AML-193 (cell line): ENCODE data around the gene MXI1.

ENCODE experiments used
- DNase-seq, 2 experiments: peaks; one replicate each; lab custom pipeline; 2025; lab: John Stamatoyannopoulos, UW

MXI1 gene

GRCh38 chr10:110215286-110216170 is 8.1 kb downstream of the MXI1 start:
- DNase-seq, result peak; percentile 22 to 54

- no peak for DNase-seq
These were observed 8.8 kb downstream of the MXI1 start for GRCh38 chr10:110216240-110216639.

DNA sequence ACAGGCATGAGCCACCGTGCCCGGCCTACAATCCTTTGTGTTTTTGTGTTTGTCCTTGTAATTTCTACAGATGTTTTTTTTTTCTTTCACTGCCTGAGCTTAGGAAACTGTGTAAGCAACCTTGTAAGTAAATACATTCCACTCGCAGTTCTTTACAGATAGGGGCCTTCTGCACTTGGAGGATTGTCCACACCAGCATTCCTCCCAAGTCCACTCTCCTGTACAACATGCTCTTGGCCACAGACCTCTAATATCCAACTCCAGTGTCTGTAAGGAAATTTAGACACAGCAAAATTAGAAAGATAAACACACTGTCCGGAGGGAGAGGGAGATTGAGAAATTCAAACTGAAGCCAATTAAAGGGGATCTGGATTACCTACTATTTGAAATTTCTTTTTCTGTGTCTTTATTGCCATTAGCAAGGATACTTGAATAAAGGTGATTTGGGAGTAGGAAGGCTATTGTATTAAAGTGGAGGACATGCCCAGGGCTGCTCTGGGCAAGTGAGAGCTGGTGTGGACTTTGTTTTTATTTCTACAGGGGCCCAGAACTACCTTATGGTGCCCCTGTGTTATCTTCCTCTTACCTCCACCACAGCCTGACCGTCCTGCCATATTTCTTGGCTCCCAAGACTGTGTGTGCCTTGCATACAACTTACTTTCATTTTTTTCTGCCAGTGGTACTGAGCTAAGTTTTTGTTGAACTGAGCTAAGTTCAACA is 9.7 kb downstream of the MXI1 start:
- no peak for DNase-seq

GRCh38 chr10:110217662-110218008 is 10.2 kb downstream of the MXI1 start:
- DNase-seq, result no peak

DNA sequence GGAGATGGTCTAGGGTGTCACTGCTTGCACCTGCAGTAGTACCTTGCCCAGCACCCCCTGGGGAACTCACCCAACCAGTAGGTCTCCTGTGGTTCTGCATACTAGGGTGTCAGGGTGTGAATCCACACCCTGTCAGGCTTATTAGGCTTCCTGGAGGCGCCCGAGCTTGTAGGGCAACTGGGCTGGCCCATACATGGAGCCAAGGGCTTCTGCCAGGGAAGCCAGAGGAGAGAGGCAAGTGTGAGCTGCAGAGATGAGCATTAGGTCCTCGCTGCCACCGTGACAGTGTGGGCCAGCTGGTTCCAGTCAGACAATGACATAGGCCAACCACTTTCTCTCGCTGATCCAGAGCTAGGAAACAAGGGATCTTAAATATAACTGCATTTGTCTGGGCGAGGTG is 11.2 kb downstream of the MXI1 start:
- DNase-seq, result no peak

- no peak for DNase-seq
These were observed 12.5 kb downstream of the MXI1 start for GRCh38 chr10:110219884-110220283.

- DNase-seq, result no peak
These were observed 13.0 kb downstream of the MXI1 start for GRCh38 chr10:110220398-110220797.

DNA sequence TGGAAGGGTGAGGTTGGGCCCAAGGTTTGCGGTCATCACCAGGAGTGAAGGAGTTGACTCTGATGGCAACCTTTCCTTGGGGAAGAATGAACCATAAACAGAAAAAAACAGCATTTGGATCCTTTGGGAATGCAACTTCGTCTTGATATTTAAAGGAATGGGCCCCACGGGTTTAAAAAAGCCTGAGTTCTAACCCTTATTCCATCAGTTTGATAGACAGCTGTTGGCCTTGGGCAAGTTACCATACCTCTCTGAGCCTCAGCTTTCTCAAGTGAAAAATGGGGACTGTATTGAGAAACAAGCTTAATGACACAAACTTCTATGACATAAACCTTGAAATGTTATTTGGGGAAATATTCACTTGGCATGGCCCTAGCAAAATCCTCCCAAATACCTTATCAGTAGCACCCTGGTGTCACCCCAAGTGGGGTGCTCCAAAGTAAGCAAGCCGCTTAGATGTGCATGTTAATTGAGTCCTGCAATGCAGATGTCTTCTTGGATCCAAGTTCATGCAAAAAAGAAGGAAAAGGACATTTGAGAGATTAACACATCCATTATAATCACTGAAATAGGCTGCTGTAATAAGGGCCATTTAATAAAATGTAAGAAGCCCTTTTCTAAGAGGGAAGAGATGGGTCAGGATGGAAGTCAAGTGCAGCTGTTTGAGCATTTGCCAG is 13.8 kb downstream of the MXI1 start:
- DNase-seq, result no peak

DNA sequence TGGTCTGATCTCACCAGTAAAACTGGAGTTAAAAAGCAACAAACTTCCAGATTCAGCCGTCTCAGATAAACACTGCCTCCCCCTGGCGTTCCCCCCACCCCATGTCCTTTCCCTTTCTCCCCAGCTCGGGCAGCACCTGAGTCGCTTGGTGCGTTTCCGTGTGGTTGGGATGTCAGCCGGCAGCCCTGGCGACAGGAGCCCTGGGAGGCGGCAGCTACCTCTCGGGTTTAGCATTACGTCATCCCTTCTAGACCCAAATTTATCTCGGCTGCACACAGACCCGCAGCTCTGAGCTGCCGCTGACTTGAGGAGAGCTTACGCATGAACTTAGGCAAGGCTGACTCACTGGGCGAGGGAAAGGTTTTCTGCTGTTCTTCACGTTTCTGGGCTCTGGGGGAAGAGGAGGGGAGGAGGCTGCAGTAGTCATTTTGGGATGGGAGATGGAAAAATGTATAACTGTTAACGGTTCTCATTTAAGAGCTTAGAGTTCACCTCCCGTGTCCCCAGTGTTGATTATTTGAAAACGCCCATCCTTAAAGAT is 14.4 kb downstream of the MXI1 start:
- DNase-seq, result peak; percentile 80 to 84

GRCh38 chr10:110222641-110223297 is 15.4 kb downstream of the MXI1 start:
- DNase-seq, result no peak

DNA sequence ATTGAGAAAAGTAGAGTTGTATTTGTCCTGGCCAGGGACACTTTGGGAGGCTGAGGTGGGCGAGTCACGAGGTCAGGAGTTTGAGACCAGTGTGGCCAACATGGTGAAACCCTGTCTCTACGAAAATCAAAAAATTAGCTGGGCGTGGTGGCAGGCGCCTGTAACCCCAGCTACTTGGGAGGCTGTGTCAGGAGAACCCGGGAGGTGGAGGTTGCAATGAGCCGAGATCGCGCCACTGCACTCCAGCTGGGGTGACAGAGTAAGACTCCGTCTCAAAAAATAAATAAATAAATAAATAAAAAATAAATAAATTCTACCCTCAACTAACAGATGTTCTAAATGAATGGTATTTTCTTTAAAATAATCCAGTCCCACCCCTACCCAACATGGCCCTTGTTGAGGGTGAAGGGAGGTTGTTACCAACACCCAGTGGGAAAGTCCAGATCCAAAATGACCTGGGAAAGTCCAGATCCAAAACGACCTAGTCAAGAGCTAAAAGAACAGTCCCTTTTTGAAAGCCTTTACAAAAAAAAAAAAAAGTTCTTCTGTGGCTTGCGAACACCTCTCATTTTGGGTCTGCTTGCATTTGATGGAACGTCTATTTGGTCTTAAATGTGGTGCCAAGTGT is 16.0 kb downstream of the MXI1 start:
- DNase-seq, result no peak

DNA sequence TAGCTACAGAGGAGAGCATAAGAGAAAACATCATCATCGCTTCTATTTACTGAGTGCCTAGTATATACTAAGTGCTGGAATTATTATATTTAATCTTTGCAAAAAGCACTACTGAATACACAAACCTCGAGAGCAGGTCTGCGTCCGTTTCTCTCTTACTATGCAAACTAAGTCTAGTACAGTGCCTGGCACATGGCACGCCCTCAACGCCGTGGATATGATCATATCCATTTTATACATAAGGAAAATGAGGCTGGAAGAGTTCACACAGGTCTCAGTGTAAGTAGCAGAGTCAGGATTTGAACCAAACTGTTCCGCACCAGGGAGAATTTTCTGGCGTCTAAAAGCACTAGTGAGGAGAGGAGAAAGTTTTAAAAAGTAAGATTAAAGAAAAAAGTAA is 17.6 kb downstream of the MXI1 start:
- no peak for DNase-seq

DNA sequence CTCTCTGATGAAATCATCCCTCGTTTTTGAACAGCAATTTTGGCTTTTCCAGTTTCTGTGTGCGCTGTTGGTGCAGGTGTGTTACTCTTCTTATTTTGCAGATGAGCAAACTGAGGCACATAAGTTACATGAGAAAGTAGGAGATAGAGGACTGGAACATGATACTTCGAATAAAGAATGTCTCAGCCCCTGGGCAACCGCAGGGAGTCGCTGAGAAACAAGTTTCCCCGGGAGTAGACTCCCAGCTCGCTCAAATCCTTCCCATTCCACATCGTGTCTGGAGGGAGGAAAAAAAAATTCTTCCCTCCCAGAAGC is 18.0 kb downstream of the MXI1 start:
- DNase-seq, result no peak

GRCh38 chr10:110225756-110226542 is 18.5 kb downstream of the MXI1 start:
- DNase-seq, result peak; percentile 77 to 78

- DNase-seq, result peak; percentile 49 to 79
These were observed 19.1 kb downstream of the MXI1 start for GRCh38 chr10:110226543-110226925.

DNA sequence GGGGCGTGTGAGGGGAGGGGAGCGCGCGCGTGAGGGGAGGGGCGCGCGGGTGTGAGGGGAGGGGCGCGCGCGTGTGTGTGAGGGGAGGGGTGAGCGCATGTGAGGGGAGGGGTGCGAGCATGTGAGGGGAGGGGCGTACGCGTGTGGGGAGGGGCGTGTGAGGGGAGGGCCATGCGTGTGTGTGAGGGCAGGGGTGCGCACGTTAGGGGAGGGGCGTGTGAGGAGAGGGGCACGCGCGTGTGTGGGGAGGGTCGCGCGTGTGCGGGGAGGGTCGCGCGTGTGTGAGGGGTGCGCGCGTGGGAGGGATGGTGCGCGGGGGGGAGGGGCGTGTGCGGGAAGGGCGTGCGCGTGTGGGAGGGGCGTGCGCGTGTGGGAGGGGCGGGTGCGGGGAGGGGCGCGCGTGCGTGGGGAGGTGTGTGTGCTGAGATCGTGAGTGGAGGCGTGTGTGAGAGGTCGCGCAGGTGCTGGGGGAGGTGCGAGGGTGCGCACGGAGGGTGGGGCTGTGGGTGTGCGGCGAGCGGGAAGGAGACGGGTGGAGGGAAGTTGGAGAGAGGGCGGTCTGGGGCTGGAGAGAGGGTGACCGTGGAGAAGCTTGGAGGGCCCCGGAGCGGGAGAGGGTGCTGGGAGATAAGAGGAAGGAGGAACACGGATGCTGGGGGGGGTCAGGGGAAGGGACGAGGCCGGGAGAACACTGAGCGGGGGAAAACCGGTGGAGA is 19.7 kb downstream of the MXI1 start:
- peak; percentile 39 to 79 for DNase-seq

- no peak for DNase-seq
These were observed 20.7 kb downstream of the MXI1 start for GRCh38 chr10:110228066-110228465.

DNA sequence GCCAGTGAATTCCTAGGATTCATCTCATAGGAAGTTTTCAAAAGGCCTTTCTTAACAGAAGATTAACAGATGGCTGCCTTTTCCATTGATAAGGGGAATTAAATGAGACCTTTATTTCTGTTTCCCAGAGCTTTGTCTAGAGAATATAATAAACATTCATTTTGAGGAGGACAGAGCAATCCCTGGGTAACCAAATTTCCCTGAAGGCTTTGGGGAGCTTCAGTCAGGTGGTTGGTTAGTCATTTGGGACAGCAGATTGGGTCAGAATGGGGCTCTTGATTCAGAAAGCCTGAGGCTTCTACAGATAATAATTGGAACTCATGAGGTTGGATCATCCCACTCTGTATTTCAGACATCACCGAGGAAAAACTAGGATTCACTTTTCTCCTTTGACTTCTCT is 21.8 kb downstream of the MXI1 start:
- no peak for DNase-seq

DNA sequence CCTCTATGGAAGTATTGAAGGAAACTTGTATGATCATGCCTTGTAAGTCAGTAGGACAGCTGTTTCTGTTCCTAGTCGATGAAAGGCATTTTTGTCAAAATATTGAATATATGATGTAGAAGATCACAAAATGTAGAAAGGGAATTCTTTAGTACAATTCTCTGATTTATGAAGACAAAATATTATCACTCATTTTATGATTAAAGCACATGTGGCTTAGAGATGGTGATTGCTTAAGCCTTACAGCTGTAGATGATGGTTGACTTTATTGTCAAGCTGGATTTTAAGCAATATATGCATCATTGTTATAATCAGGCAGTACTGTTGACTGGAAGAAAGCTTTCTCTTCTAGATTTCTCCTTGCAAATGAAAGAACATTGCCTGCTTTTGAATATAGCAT is 26.4 kb downstream of the MXI1 start:
- no peak for DNase-seq

GRCh38 chr10:110237894-110238480 is 30.6 kb downstream of the MXI1 start:
- DNase-seq, result no peak
